CD4-positive, alpha-beta T cell treated with Interleukin-12 subunit alpha and Interleukin-12 subunit beta, for 1 hour (primary cell): ENCODE measurements around the gene ERP44.
"Not testable (repeated sequence)": the region's sequence is repeated elsewhere in the genome, so short reads cannot be mapped to it uniquely, and the experiment has no call there.

Experiments
- DNase-seq: peaks from one replicate; pipeline ENCODE4 v3.0.0-alpha.2; 2020

Gene ERP44

DNA sequence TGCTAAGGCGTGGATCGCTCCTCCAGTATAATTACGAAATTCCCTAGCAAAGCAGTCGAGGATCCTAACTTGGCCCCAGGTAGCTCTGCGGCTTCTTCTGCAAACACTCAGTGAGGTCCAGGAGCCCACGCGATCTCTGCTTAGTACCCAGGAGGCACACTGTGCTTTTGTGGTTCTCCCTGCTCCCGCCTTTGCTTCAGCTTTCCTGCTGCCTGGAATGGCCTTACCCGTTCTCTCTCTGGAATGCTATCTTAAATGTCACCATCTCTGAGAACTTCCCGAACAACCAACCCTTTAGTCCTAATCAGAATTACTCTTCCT, 882 bp upstream of the ERP44 start:
- no peak for DNase-seq

DNA sequence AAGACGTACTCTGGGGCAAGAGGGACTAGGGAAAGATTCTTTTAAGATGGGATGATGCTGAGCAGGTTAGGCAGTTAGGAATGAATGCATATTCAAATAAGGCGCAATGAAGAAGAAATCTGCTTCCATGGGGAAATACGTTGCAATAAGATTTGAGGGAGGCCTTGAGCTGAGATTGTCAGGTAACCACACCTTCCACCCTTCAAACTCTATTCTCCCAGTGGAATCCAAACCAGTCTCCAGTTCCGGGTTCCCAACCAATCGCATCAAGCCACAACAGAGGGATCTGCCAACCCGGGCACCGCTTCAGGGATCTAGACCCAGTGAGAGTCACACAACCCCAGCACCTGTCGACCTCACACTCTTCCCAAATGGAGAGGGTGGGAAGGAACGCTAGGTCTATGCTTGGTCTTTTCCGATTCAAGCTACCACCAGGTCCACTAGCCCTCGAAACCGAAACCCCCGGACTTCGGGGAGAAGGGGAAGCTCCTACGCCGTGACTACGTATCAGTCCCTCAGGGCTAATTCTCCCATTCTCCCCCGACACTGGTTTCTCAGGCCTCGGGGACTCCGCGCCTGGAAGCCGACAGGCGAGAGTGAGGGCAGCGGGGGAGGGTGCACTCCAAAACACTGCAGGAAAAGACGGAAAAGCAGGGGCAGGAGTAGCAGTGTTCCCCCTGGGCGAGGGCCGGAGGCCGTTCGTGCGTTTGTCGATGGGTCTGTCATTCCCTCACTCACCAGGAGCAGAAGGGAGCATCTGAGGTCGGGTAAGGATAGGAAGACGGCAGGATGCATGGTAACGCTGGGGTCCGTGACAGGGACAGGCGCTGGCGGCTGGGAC, 534 bp downstream of the ERP44 start:
- DNase-seq: peak; percentile 34

DNA sequence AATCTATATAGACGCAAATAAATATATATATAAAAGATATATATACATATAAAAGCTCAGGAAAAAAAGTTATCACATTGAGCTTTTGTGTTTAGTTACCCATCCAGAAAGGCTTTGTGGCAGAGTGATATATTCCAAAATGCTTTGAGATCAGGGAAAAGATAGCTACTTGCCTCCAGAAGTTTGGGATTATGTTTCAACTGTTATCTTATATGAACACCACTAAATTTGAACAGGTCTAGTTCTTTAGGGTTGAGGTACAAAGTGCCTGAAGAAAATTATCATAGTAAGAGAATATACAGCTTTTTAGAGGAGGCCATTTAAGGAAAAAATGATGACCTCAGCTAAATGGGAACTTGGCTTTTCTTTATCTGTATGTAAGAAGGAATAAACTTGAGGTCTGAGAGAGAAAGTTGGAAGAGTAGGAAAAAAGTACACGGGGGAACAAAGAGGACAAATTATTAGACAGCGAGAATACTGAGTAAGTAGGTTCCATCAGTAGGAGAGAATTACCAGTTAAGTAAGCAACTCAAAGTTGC, 2.4 kb downstream of the ERP44 start:
- DNase-seq: no peak

DNA sequence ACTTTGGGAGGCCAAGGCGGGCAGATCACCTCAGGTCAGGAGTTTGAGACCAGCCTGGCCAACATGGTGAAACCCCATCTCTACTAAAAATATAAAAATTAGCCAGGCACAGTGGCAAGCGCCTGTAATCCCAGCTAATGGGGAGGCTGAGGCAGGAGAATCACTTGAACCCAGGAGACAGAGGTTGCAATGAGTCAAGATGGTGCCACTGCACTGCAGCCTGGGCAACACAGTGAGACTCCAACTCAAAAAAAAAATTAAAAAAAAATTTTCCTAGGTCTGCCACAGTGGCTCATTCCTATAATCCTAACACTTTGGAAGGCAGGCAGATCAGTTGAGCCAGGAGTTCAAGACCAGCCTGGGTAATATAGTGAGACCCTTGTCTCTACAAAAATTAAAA, 4.4 kb downstream of the ERP44 start:
- DNase-seq: not testable (repeated sequence)

DNA sequence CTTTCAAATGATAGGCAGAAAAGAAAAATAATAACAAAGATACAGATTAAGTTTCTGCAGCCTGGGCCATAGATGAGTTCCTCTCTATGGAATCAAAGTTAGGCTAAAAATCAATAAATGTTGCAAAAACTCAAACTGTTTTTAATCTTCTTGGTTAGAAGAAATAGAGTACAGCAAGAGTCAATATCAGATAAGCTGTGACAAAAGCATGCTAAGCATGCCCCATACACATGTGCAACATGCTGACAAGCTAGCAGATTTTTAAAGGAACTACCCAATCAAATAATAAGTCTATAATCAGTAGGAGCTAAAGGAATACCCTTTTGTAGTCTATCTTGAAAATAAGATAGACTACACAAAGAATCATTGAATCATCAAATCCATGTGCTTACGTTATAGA, 6.7 kb downstream of the ERP44 start:
- no peak for DNase-seq

DNA sequence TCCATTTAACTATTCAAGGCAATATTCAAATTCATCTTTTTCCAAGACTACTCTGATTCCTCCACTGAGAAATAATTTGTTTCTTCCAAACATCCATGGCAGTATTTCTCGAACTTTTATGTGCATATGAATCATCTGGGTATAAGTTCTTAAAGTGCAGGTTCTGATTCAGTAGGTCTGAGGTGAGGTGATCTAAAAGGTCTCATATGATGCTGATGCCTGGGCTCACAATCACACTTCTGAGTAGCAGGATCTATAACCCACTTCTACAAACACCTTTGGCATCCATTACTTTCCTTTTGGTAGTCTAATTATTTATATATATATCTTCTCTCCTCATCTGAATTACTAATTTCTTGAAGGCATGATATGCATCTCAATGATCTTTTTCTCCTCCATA, 7.2 kb downstream of the ERP44 start:
- DNase-seq: no peak

DNA sequence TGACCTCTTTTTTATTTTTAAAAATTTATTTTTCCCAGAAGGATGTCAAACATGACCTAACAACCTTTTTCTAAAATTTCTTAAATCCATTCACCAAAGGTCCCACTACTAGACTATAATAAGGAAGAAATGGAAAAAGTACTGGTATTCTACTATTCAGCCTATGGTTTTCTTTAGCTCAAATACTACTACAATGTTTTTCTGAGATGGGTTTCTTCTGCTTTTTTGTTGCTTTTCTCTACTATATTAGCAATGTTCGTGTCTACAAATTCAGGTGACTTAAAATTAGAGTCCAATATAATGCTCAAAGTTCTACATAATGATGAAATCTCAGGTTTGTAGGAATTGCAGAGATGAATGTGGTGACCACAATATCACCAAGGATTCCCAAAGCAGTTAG, 7.9 kb downstream of the ERP44 start:
- DNase-seq: no peak

DNA sequence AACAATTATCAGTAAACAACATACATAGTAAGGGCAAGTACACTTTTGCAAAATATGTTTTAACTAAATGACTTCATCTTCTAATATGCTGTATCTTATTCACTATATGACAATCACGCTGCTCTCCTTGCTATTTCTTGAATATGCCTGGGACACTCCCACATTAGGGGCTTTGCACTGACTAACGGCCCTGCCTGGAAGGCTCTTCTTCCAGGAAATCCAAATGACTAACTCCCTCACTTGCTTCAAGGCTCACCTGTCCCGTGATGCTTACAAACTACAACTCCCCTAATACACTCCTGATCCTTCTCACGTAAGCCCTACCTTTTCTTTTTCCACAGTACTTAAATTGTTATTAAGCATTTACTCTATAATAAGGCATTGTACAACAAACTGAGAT, 10.6 kb downstream of the ERP44 start:
- no peak for DNase-seq

DNA sequence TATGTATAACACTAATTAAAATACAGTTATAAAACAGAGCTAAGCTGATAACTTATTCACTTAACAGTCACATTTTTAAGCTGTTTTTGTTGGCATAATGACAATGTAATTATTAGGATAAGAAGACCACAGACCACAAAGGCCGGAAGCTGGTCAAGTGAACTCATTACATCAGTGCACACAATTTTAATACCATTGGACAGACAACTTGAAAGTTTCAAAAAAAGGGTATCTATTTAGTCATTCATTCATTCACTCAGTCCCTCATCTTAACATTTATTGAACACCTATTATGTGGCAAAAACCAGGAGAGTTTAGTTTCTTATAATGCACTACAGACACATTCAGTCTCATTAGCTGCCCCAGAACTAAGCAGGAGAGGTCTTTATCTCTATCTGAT, 11.6 kb downstream of the ERP44 start:
- DNase-seq: peak; percentile 42

DNA sequence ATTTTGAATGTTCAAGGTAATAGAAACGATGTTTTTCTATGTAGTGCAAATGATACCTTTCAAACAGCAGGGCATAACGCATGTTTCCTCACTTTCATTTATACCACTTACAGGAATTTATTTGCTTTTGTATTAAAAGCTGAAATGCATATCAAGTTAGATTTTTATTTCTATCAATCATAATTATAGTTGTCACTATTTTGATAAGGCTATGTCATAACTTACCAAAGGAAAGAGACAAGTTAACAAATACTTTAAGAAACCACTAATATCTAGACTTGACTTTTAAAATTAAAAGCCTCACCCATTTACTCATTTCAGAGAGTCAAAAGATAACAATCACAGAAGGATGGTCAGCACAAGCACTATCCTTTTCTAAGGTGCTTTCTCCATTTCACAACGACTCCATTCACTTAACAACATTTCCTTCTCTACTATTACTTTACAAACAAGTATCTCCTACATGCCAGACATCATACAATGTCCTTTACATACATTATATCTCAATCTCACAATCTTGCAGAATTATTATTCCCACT, 12.6 kb downstream of the ERP44 start:
- no peak for DNase-seq

DNA sequence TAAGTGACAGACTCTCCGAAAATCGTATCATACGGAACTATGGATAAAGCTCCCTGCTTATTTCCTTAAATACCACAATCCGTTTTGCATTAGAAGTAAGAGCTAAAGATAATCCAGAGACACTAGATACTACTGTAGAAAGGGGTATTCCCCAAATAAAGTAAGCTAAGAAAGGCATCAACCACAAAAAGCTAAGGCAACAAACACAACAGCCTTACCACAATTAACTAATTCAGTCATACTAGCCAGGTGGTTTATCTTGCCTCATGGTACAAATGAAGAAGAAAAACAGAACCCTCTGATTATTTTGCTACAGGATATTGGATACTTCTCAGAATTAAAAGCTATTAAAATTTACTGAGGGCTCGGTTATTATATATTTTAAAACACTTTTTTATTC, 14.1 kb downstream of the ERP44 start:
- peak; percentile 38 for DNase-seq

DNA sequence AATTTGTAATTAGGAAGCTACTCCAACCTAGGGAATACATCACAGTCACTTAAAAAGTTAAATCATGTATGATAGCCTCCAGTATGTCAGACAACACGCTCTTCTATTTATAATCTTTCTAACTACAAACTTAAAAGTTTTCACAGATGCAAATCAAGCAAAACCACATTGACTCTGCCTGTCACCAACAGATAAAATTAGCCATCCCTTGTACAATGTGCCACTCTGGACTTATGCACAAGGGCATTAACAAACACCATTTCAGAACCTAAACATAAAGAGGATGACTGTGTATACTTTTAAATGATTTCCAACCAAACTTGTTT, 14.7 kb downstream of the ERP44 start:
- DNase-seq: no peak

DNA sequence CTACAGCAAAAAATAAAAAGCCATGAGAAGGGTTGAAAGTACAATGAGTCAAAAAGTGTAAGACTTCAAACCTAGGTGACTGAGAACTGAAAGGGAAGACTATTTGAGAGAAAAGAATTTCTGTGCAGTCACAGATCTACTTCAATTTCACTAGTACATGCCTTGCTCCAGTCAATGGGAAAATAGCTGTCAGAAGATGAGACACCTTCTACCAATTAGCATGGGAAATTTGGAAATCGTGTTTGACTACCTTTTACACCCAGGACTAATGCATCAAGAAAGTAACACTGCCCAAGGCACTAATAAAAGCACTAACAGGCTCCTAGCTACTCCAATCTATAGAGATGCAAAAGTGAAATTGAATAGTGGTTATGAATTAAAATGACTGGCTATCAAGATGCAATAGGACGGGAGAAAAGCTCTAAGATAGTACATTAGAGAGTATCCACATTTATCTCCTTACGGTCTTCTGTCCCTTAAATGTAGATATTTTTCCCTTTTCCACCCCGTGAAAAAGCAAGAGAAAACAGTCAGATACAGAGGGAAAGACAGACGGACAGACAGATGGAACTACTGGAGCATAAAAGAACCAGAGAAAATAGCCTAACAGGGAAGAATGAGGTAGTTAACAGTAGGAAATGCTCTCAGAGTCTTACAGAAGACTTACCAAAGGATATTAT, 15.2 kb downstream of the ERP44 start:
- DNase-seq: no peak

DNA sequence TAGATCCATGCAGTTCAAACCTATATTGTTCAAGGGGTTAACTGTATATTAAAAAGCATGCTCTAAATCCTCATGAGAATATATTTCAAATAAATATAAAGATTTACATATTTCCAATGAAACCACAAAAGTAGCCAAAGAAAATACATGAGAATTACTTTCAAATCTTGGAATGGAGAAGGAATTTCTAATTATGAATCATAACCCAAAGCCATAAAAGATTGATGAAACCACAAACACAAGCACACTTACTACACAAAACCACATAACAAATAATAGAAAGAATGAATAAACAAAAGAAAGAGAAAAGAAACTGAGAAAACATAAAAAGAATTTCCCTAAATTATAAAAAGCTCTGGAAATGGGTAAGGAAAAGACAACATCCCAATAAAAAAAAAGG, 16.0 kb downstream of the ERP44 start:
- no peak for DNase-seq

DNA sequence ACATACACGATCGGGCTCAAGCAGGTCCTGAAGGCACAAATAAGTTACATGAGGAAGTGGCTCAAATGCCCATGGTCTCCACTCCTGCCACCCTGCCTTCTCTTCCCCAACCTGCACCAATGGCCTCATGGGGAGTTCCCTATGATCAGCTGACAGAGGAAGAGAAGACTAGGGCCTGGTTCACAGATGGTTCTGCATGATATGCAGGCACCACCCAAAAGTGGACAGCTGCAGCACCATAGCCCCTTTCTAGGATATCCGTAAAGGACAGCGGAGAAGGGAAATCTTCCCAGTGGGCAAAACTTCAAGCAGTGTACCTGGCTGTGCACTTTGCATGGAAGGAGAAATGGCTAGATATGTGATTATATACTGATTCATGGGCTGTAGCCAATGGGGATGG, 22.5 kb downstream of the ERP44 start:
- not testable (repeated sequence) for DNase-seq

DNA sequence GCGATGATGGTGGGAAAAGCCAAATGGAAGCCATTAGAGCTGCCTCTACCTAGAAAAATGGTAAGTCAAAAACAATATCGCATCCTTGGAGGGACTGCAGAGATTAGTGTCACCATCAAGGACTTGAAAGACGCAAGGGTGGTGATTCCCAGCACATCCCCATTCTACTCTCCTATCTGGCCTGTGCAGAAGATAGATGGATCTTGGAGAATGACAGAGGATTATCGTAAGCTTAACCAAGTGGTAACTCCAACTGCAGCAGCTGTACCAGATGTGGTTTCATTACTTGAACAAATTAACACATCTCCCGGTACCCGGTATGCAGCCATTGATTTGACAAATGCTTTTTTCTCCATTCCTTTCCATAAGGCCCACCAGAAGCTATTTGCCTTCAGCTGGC, 23.8 kb downstream of the ERP44 start:
- no peak for DNase-seq

DNA sequence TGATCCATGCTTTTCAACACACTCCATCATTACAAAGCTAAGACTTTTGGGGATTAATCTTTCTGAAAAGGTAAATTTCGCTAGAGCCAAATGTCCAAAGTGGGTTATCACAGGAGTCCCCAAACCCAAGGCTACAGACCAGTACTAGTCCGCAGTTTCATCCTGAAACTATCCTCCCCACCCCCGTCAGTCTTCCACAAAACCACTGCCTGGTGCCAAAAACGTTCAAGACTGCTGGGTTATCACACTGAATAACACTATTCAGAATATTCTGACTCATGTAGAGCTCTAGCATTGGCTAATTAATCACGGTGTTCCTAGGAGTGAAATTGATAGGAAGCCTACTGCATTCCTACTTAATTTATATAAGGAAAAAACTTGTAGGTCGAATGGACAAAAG, 24.7 kb downstream of the ERP44 start:
- no peak for DNase-seq

DNA sequence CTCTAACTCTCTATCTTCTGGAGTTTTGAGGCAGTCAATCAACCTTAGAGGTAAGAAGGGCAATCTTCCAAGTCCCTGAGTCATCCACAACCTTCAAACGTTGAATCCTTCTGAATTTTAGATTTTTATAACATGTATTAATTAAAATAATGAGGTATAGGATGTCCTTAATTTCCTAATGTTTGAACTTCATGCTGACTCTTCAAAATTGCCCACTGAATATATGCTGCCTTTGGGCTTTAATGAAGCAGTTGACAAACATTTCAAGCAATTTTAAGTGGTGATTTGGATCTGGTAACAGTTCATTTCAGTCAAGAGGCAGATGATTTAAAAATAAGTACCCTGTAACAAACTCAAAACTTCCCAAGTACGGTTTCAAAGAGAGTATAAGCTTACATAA, 26.0 kb downstream of the ERP44 start:
- DNase-seq: no peak

DNA sequence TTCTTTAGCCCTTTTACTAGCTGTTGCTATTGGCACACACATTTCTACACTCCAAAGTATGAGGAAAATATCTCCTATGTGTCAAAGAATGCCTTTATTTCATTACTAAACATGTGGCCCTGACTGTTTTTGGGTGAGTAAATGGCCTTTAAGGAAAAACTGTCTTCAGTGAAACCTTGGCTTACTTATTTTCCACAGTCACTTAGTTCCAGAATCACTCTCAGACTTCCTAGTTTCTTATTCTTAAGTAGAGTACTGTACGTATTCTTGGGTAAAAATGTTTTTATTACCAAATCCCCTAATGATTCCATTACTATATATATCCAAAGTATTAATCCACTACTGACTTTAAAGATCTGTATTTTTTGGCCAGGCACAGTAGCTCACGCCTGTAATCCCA, 27.5 kb downstream of the ERP44 start:
- no peak for DNase-seq

DNA sequence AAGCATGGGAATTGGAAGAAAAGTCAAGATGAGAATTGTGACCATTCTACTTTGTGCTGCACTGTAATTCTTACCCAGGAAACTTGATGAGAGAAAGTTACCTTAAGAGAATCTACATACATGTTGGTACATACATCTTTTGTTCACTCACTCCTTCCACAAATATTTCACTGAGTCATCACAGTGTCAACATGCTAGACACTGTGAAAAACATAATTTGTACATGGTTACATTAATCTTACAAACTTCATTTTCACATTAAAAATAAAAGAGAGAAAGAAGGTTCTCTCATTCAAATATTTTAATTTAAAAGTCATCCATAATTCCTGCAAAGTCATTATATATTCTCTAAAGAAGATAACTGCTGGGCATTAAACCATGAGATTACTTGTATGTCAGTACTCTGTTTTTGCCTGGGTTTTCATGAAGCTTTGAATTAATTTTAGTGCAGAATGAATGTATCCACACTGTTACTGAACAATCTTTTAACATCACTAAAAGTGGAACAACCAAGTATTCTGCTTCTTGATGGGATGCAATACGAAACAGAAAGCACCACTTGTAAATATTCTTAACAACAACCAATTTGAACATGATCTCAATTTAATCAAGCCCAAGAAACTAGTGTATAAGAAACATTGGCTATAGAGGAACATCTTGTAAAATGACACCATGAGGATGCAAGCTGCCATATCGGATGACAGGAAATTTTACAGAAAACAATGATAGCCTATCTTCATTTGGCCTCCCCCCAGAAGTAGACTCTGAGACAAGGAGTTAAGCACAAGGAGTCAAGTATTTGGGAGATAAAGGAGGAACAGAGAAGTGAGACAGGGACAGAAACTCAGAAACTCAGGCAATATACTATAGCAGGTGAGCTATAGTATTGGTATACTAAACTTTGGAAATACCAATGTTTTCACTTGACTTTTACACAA, 28.4 kb downstream of the ERP44 start:
- DNase-seq: no peak

DNA sequence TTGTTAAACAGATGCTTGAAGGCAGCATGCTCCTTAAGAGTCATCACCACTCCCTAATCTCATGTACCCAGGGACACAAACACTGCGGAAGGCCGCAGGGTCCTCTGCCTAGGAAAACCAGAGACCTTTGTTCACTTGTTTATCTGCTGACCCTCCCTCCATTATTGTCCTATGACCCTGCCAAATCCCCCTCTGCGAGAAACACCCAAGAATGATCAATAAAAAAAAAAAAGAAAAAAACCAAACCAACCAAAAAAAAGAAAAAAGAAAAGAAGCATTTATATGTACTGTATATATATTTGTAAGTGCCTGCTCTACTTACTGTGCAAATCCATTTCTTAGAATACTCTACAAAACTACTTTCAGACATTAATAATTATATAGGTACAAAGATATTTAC, 29.7 kb downstream of the ERP44 start:
- DNase-seq: not testable (repeated sequence)

DNA sequence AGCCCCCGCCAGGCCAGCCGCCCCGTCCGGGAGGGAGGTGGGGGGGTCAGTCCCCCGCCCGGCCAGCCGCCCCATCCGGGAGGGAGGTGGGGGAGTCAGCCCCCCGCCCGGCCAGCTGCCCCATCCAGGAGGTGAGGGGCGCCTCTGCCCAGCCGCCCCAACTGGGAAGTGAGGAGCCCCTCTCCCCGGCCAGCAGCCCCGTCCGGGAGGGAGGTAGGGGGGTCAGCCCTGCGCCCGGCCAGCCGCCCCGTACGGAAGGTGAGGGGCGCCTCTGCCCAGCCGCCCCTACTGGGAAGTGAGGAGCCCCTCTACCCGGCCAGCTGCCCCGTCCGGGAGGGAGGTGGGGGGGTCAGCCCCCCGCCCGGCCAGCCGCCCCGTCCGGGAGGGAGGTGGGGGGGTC, 30.8 kb downstream of the ERP44 start:
- DNase-seq: not testable (repeated sequence)

DNA sequence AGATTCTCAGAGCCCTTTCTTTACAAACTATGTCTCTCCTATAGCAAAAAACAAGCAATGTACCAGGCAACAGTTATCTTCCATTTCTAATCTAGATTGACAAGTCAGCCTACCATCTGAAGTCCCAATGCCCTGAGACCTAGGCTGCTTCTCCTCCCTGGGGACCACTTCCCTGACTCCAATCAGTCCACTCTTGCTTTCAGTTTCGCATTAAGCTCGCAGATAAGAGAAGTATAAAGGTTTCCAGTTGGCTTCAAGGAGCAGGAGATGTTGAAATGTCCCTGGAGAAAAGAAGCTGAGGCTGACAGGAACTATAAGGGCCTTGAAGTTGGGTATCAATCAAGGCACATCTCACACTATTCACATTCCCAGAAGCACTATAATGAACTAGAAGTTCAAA, 32.3 kb downstream of the ERP44 start:
- DNase-seq: no peak
